ENCODE measurements around the gene TAS2R41. TPM values are rescaled to one million over a fixed set of nuclear protein-coding genes. Genes with fewer than 3 reads are reported as not detected.

The TAS2R41 gene, protein sequence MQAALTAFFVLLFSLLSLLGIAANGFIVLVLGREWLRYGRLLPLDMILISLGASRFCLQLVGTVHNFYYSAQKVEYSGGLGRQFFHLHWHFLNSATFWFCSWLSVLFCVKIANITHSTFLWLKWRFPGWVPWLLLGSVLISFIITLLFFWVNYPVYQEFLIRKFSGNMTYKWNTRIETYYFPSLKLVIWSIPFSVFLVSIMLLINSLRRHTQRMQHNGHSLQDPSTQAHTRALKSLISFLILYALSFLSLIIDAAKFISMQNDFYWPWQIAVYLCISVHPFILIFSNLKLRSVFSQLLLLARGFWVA
- not detected for polyA plus RNA-seq

DNA sequence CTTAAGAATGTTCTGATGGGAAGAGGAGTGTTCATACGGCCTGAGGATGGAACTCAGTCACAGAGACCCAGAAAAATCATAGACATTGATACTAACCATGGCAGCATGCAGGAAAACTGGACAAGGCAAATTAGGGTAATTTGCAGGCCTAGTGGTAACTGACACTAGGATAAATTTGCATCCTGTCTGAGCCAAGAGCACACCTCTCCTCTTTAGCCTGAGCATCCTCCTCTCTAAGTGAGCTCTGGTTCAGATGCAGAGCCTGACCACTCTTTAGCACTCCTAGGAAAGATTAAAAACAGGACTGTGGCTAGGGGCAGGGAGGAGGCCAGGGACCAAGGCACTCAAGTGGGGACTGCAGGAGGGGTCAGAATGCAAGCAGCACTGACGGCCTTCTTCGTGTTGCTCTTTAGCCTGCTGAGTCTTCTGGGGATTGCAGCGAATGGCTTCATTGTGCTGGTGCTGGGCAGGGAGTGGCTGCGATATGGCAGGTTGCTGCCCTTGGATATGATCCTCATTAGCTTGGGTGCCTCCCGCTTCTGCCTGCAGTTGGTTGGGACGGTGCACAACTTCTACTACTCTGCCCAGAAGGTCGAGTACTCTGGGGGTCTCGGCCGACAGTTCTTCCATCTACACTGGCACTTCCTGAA is at the start of gene TAS2R41:
TSS of gene TAS2R41 (plus strand) at position 373 of the 650 bp plus-strand sequence. CDS start at position 373, 0 bp downstream.
- Mint-ChIP-seq H3K4me1 (peaks cover 0 to 2% (median 0%) of the 10 kb centered on the region in 3 donors), H3K27ac (no peak within 1 kb of the TSS), H3K9me3 (peaks cover 0 to 4% (median 4%) of the 10 kb centered on the region in 3 donors), H3K4me3 (no peak within 1 kb of the TSS), H3K36me3 (no peaks in the 10 kb centered on the region), H3K27me3 (peaks cover 2% of the 10 kb centered on the region)

DNA sequence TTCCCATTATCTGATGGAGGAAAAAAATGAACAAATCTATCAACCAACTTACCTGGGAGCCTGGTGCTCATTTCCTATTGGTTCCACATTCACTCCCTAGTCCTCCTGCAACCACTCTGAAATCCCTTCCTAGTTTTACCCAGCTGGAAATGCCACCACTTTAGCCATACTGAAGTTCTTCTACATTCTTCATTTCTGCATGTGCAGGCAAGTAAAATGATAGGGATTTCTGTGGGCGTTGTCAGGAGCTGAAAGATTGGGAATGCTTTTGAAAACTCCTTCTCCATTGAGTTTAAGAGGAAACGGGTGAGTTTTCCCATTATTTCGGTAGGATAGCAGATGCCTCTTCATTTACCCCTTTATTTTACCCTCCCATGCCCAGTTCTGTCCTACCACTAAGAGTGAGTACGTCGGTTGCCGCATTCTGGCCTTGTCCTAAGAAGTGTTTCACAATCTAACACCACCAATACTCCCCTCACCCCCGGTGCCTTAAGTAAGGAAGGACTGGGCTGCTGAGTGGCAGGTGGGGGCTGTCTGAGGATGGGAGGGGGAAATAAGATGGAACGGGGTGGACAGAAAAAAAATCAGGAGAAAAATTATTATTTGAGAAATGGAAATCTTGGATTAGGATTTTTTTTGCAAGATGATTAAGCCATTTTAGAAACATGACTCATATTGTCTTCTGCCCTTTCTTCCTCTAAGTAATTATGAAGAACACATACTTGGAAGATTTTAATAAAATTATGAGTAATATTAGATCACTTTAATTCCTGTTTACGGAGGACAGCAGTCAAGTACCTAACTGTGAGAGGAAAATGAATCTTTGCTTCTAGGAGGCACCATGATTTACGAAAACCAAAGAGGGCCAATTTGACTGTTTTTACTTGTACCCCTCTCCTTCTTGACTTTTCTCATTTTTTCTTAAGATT is 47.6 kb upstream of the TAS2R41 start:
- H3K4me1 Mint-ChIP-seq, result peaks cover 5% of the 10 kb centered on the region in 3 donors
- peaks cover 1% of the 10 kb centered on the region for H3K36me3 Mint-ChIP-seq
- no peak overlapping the region for H3K27ac Mint-ChIP-seq
- no peak overlapping the region for H3K4me3 Mint-ChIP-seq
- no peaks in the 10 kb centered on the region for H3K9me3 Mint-ChIP-seq
- H3K27me3 Mint-ChIP-seq, result peaks cover 7% of the 10 kb centered on the region

DNA sequence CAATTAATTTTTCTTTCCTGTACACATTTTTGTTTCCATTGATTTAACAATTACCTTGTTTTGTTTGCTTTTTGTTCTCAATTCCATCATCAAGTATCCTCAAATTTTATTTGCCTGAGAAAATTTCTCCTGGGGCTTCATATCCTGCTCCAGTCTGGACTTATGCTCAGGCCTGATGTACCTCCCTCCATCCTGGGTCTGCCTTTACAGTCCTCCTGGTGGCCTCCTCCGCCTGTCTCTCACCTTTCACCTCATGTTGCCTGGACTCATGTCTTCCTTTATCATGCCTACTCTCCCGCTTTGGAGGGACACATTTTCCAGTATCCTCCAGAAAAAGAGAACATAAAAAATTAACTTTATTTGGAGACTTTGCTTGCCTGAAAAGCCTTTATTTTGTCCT is 46.6 kb upstream of the TAS2R41 start:
- Mint-ChIP-seq H3K27ac (no peak overlapping the region), H3K27me3 (peaks cover 10% of the 10 kb centered on the region), H3K4me1 (peaks cover 5% of the 10 kb centered on the region in 3 donors), H3K36me3 (peaks cover 1% of the 10 kb centered on the region), H3K4me3 (no peak overlapping the region), H3K9me3 (peaks cover 0 to 2% (median 0%) of the 10 kb centered on the region in 3 donors)

DNA sequence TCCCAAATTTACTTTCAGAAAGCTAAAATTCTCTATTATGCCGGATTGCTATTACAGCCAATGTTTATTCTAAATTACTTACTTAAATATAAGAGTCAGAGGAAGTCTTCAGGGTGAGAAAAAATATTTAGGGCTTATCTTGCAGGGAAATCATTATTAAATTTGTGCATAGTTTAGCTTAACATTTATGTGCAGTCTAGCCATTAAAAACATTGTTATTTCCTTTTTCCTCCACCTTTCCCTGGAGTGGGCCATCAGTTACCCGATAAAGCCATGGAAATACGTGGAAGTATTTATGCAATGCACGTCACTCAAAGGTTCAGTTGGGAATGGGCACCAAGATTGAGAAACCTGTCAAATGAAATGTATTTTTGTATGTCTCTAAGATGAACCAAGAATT is 43.9 kb upstream of the TAS2R41 start:
- Mint-ChIP-seq H3K36me3 (peaks cover 1% of the 10 kb centered on the region), H3K27ac (no peak overlapping the region), H3K4me1 (peaks cover 4 to 6% (median 5%) of the 10 kb centered on the region in 3 donors), H3K9me3 (peaks cover 0 to 5% (median 0%) of the 10 kb centered on the region in 3 donors), H3K4me3 (no peak overlapping the region), H3K27me3 (peaks cover 15% of the 10 kb centered on the region)

DNA sequence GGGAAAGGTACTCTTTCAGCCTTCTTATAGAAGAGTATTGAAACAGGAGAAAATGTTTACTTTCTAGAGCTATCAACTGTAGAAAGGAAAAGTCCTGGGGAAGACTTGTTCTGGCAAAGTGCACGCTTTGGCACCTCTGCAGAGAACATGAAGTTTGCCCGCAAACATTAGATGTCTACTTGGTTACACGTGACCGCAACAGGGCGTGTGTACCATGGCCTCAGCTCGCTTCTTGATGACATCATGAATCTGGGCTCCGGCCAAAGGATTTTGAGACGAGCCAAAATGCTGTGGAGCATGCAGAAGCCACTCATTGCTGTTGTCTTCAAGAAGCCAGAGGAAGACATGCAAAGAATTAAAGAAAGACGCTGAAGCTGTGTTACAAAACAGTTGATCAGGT is 43.0 kb upstream of the TAS2R41 start:
- Mint-ChIP-seq H3K4me1 (peaks cover 4 to 6% (median 5%) of the 10 kb centered on the region in 3 donors), H3K27ac (no peak overlapping the region), H3K9me3 (peaks cover 0 to 5% (median 0%) of the 10 kb centered on the region in 3 donors), H3K36me3 (peaks cover under 1% of the 10 kb centered on the region), H3K4me3 (no peak overlapping the region), H3K27me3 (peaks cover 15% of the 10 kb centered on the region)

DNA sequence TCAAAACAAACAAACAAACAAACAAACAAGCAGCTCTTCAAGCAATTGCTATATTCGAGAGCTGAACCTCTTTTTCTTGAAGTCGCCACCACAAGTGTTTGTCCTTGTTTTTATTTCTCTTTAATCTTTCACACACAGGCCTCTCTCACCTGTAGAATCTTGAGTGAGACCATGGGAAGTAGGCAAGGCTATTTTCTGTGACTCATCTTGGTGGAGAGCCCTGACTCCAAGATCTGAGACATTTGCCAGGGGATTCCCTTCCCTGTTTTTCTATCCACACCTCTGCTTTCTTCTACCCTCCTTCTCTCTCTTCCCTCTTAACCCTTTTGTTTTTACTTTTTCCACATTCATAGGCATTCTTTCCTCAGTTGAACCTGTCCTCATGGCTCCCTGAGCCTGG is 42.4 kb upstream of the TAS2R41 start:
- H3K36me3 Mint-ChIP-seq, result no peaks in the 10 kb centered on the region
- peaks cover 4 to 6% (median 5%) of the 10 kb centered on the region in 3 donors for H3K4me1 Mint-ChIP-seq
- H3K4me3 Mint-ChIP-seq, result no peak overlapping the region
- no peak overlapping the region for H3K27ac Mint-ChIP-seq
- peaks cover 0 to 5% (median 0%) of the 10 kb centered on the region in 3 donors for H3K9me3 Mint-ChIP-seq
- H3K27me3 Mint-ChIP-seq, result peaks cover 15% of the 10 kb centered on the region

DNA sequence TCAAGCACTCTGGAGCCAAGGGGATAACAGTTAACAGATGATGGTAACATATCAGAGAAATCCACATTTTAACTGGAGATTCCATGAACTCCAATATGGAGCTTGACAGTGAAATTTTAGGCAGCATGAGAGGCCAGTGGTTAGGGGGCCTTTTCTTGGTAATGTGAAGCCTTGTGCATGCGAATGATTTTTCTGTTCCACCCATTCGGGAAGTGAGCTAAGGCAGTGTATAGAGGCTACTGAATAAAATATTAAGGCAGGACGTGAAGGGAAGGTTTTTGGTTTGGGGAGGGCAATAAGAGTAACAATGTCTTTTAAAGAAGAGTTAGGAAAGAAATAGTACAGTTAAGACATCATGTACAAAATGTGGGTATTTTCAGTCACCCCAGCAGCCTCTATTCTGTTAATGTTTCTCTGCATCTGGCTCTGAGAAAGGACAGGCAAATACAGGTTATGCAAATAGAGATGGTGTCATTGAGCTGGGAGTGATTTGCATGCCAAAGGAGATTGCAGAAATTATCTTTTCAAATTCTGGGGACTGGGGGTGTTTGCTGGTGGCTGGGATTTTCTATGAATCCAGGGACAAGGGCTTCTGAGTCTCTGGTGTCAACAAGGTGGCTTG is 41.2 kb upstream of the TAS2R41 start:
- no peaks in the 10 kb centered on the region for H3K36me3 Mint-ChIP-seq
- no peak overlapping the region for H3K4me3 Mint-ChIP-seq
- H3K27me3 Mint-ChIP-seq, result peaks cover 15% of the 10 kb centered on the region
- H3K4me1 Mint-ChIP-seq, result peaks cover 4 to 6% (median 5%) of the 10 kb centered on the region in 3 donors
- H3K27ac Mint-ChIP-seq, result no peak overlapping the region
- peaks cover 0 to 5% (median 0%) of the 10 kb centered on the region in 3 donors for H3K9me3 Mint-ChIP-seq

DNA sequence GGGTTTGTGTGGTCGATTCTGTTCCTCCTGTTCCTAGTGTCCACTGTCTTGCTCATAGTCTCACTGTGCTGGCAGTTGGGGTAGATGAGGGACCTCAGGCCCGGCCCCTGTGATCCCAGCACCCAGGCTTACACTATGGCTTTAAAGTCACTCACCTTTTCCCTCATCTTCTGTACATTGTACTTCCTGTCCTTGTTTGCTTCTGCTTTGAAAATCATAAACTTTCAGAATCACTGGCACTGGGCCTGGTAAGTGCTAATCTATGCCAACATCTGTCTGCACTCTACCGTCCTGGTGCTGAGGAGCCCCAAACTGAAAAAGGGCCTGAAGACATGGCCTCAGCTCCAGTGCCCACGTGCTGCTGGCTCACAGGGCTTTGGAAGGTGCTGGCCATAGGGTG is 40.1 kb upstream of the TAS2R41 start:
- Mint-ChIP-seq H3K9me3 (peaks cover 0 to 5% (median 0%) of the 10 kb centered on the region in 3 donors), H3K36me3 (no peaks in the 10 kb centered on the region), H3K4me3 (peak overlapping the region in 1 of 4 donors; percentile 61), H3K27ac (peak overlapping the region in 1 of 3 donors; percentile 75), H3K27me3 (peaks cover 16% of the 10 kb centered on the region), H3K4me1 (peaks cover 4 to 6% (median 5%) of the 10 kb centered on the region in 3 donors)

DNA sequence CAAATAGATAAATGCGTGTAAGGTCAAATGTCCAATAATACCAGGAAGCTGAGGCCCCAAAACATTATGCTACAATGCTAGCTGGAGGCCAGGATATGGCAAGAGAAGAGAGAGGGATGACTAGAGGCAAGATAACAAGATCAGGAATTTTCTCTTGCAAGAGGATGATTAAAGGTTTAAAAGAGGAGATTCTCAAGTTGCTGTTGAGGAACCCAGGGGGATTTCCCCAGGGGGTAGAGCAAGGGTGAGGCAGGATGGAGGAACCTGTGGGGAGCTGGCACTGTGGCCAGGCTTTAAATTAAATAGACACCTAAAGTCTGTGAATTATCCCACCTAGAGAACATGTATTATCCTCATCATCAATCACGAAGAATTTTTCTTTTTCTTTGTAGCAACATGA is 37.8 kb upstream of the TAS2R41 start:
- Mint-ChIP-seq H3K9me3 (peaks cover 0 to 5% (median 0%) of the 10 kb centered on the region in 3 donors), H3K4me3 (no peak overlapping the region), H3K27me3 (peaks cover 11% of the 10 kb centered on the region), H3K27ac (no peak overlapping the region), H3K36me3 (no peaks in the 10 kb centered on the region), H3K4me1 (peaks cover 4 to 6% (median 5%) of the 10 kb centered on the region in 3 donors)

DNA sequence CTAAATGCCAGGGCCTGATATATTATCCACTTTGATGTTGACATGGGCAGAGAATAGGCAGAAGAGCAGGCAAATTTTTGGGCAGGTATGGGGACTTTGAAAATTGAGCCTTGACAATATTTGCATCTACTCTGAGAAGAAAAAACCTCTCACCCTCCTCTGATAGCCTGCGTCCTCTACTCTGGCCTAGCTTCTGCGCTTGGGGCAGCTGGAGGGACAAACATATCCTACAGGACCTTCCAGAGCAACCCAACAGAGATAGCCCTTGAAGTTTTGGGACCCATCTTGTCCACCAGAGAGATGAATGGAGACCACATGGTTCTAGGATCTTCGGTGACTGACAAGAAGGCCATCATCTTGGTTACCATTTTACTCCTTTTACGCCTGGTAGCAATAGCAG is 34.5 kb upstream of the TAS2R41 start, which contains the start of gene TAS2R60:
TSS of gene TAS2R60 (plus strand) at position 301 of the 400 bp plus-strand sequence. CDS start at position 301, 0 bp downstream.
- H3K9me3 Mint-ChIP-seq, result peaks cover 0 to 3% (median 0%) of the 10 kb centered on the region in 3 donors
- peaks cover 1% of the 10 kb centered on the region for H3K27me3 Mint-ChIP-seq
- no peak within 1 kb of the TSS for H3K4me3 Mint-ChIP-seq
- no peak within 1 kb of the TSS for H3K27ac Mint-ChIP-seq
- H3K36me3 Mint-ChIP-seq, result no peaks in the 10 kb centered on the region
- no peaks in the 10 kb centered on the region for H3K4me1 Mint-ChIP-seq

DNA sequence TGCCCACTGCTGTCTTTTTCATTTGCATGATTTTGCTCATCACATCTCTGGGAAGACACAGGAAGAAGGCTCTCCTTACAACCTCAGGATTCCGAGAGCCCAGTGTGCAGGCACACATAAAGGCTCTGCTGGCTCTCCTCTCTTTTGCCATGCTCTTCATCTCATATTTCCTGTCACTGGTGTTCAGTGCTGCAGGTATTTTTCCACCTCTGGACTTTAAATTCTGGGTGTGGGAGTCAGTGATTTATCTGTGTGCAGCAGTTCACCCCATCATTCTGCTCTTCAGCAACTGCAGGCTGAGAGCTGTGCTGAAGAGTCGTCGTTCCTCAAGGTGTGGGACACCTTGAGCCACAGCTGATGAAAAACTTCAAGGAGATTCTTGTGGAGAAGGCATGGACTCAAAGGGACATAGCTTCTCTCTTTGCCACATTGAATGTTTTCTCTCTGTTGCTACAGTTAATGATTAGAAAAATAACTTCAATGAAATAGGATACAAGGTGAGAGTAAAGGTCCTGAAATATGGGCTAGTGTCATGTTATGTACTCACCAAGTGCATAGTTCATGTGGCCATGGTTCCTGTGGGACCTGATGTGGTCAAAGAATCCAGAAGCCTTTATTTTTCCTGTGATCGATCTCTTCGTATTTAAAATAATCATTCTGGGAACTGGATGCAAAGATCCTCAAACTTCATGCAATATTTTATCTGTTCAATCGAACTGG is 33.5 kb upstream of the TAS2R41 start:
- Mint-ChIP-seq H3K27ac (no peak overlapping the region), H3K27me3 (peaks cover 1% of the 10 kb centered on the region), H3K9me3 (no peaks in the 10 kb centered on the region), H3K4me3 (no peak overlapping the region), H3K4me1 (no peaks in the 10 kb centered on the region), H3K36me3 (no peaks in the 10 kb centered on the region)

DNA sequence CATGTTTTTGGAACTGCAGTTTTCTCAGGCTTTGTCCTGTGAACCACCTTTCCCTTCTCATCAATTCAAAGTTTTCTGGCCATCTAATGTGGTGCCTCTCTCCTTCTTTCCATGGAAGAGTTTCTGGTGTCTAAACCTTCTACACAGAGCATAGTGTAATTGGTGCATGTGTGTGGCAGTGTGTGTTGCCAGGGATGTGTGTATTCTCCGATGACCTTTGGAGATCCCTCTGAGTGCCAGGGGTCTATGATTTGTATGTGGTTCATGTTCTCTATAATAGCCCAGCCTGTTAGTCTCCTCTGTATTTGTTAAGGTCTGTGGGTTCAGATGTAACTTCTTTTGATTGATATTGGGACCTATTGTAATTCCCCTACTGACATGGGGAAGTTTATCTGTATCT is 32.9 kb upstream of the TAS2R41 start:
- Mint-ChIP-seq H3K36me3 (no peaks in the 10 kb centered on the region), H3K27ac (no peak overlapping the region), H3K4me1 (no peaks in the 10 kb centered on the region), H3K9me3 (no peaks in the 10 kb centered on the region), H3K4me3 (no peak overlapping the region), H3K27me3 (peaks cover 1% of the 10 kb centered on the region)

DNA sequence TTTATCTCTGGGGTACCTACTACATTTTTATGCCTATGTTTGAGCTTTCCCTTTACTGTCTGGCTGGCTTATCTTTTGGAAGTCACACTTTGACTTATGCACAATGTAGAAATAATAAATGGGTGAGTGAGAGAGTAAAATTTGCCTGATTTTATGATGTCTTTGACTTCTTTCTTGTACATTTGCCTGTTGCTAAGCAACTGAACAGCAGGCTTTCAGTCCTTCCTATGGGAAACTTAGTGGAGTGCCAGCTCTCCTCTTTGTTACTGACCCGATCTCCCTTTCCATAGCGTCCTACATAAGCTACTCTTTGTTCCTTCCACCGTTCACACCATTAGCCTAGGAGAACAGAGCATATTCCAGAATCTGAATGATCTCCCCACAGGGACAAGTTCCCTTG is 30.2 kb upstream of the TAS2R41 start:
- Mint-ChIP-seq H3K27me3 (peaks cover 6% of the 10 kb centered on the region), H3K27ac (no peak overlapping the region), H3K36me3 (no peaks in the 10 kb centered on the region), H3K4me1 (no peaks in the 10 kb centered on the region), H3K4me3 (no peak overlapping the region), H3K9me3 (no peaks in the 10 kb centered on the region)

DNA sequence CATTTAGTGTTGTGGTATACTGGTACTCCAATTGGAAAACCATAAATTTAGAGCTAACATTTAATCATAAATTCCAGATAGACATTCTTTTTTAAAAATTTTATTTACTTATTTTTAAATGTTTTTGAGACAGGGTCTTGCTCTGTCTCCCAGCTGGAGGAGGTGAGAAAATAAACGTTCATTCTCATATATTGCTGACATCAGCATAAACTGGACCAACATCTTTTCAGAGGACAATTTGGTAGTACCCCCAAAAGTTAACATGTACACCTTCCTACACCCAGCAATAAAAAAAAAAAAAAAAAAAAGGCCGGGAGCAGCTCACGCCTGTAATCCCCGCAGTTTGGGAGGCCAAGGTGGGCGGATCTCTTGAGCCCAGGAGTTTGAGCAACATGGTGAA is 29.2 kb upstream of the TAS2R41 start:
- Mint-ChIP-seq H3K27ac (no peak overlapping the region), H3K9me3 (no peaks in the 10 kb centered on the region), H3K4me3 (no peak overlapping the region), H3K4me1 (no peaks in the 10 kb centered on the region), H3K27me3 (peaks cover 6% of the 10 kb centered on the region), H3K36me3 (no peaks in the 10 kb centered on the region)
